Left forelimb (tissue), 1 donor: ENCODE measurements around the gene GNRH2.
"Not testable (repeated sequence)": the region's sequence is repeated elsewhere in the genome, so short reads cannot be mapped to it uniquely, and the experiment has no call there.

Experiments
- DNase-seq: peaks from one replicate; pipeline ENCODE4 v3.0.0-alpha.2; 2018; ENCODE audit warnings: low spot score

Gene GNRH2

DNA sequence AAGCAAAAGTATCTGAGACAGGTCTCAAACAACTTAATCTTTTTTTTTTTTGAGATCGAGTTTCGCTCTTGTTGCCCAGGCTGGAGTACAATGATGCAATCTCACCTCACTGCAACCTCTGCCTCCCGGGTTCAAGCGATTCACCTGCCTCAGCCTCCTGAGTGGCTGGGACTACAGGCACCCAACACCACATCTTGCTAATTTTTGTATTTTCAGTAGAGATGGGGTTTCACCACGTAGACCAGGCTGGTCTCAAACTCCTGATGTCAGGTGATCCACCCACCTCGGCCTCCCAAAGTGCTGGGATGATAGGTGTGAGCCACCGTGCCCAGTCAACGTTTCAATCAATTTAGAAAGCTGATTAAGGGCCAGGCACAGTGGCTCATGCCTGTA, 29.8 kb downstream of the GNRH2 start:
- DNase-seq = not testable (repeated sequence)

DNA sequence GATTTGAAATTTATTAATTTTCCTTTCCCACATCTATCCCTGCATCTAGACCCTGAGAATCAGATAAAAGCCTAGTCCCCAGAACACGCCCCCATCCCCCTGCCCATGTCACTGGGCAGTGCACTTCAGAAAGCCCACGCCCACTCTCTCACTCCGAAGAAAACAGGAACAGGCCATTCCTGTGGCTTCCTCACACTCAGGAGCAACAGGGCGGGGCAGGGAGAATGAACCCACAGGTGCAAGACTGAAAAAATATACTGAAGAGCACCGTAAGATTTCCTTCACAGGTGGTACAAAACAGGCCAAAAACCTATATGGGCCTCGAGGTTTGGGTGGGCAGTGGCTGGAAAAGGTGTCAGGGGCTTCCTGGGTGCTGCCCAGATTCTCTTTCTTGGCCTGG, 31.4 kb downstream of the GNRH2 start:
- no peak for DNase-seq

DNA sequence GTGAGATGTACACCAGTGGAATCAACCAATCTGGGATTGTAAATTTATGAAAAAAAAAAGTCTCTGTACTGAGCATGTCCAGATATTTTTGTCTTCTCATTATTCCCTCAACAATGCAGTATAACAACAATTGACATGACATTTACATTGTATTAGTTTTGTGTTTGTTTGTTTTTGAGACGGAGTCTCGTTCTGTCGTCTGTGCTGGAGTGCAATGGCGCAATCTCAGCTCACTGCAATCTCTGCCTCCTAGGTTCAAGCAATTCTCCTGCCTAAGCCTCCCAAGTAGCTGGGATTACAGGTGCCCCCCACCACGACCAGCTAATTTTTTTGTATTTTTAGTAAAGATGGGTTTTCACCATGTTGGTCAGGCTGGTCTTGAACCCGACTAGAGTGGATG, 31.9 kb downstream of the GNRH2 start:
- not testable (repeated sequence) for DNase-seq

GRCh38 chr20:3077618-3078134, 34.3 kb downstream of the GNRH2 start:
- DNase-seq = no peak

GRCh38 chr20:3080939-3081388, 37.5 kb downstream of the GNRH2 start:
- no peak for DNase-seq

DNA sequence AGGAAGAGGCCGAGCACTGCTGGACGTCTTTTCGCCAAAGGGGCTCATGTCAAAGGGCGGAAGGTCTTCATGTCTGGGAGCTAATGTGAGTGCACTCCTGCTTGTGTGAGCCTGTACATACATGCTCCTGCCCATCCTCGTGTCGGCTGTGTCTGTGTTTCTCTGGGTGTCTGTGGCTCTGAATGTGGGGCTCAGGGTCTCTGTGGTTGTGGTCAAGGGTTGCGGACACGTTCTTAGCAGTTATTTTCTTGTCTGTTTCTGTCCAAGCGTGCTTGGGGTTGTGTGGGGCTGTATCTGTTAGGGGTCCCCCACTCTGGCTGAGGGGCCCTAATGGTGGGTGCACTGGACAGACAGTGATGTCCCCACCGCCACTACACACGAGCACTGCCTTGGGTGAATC, 38.2 kb downstream of the GNRH2 start:
- DNase-seq = no peak

DNA sequence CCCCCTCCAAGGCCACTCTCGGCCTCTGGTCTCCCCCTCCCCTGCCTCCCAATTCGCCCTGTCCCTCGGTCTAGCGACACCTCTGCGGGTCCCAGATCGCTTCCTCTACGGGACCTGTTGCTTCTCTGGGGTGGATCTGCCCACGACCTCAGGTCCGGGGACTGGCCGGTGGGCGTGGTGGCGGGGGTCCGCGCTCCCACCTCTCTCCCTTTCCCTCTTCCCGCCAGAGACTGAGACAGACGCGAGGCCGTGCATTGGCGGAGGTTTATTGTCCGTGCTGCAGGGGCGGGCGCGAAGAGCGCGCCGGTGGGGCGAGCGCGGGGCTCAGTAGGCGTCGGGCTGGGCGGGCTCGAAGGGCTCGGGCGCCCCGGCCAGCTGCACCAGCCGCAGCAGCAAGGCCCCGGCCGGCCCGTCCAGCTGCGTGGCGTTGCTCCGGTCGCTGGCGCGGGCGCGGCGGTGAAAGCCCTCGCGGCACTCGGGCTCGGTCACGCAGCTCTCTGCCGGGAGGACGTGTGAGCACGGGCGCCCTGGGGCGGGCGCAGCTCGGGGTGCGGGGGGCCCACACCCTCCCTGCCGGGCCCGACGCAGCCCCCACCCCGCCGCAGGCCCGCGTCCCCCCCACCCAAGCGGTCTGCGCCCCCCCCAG, 39.0 kb downstream of the GNRH2 start:
- DNase-seq = no peak

DNA sequence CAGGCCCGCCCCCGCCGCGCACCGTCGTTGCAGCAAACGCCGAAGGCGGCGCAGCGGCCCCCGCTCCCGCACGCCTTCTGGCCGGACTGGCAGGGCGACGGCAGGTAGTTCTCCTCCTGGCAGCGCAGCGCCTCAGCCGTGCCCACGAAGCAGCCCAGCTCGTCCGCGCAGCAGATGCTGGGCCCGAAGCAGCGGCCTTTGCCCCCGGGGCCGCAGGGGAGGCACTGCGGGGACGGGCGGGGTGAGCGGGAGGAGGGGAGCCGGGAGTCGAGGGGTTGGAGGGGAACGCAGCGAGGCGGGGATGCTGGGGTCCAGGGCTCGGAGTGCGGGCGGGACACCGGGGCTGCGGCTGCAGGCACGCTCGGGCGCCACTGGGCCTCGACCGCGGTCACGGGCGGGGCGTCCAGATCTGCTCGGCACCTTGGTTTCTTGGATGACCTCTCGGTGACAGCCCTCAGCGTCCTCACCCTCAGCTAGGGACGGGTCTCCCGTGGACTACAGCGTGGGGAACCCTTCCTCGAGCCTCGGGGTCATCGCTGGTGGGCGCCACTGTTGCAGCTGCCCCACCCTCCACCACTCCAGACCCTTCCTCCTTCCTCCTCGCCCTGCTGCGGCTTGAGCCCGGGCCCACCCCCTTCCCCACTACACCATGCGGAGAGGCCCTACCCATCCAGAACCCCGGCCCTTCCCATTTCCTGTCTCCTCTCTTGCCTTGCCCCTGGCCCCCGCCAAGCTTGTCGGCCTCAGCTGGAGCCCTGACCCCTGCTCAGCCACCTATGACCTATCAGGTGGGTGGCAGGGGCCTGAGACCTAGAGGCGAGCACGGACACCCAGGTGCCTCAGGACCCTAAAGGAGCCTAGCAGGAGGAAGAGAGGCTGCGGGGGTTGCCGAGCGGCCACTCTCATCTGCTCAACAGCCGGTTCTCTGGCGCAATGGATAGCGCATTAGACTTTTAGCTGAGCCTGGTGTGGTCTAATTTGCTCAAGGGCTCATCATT, 39.8 kb downstream of the GNRH2 start:
- DNase-seq = no peak

DNA sequence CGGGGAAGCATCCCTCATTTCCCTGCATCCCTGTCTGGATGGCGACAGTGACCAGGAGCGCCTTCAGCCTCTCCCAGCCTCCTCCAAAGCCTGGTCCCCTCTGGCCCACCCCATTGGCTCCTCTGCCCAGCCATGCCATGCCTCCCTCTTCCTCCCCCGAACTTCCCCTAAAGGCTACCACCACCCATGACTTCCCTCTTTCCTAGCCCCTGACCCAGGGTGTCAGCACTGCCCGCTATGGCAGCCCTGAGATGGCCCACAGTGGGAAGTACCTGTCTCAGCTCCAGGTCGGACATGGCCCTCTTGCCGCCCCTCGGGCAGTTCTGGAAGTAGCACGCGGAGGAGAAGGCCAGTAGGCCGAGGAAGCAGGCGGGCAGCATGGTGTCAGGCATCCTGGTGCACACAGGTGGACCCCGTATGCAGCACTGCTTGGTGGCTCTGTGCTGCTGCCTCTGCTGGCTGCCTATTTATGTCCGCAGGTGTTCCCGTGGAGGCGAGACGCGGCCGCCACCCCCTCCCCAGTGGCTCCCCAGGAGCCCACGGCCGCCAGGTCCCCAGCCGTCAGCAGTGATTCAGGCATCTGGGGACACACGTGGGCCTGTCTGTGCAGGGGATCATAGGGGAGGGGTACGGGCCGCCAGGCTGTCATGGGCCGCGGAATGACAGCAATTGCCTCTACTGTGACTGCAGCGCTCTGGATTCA, 41.0 kb downstream of the GNRH2 start, which contains the start of gene AVP:
Gene AVP, minus strand, starts transcription at position 442 of the 703 bp plus-strand sequence. Its CDS starts 50 bp downstream, at position 392.
- no peak for DNase-seq

DNA sequence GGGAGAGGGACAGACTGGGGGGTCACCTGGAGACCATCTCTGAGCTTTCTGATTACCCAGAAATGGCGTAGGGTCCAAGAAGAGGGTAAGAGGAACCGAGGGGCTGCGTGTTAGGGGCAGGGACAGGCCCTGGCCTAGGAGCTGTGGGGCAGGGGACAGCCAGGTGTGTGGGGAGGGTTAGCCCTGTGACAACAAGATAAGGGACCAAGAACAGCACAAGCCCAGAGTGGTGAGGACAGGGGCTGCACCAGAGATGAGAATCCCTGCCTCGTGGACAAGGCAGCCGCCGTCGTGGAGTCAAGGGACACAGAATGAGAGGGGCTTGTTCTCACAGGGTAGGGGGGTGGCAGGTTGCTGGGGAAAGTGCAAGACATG, 41.6 kb downstream of the GNRH2 start:
- no peak for DNase-seq

DNA sequence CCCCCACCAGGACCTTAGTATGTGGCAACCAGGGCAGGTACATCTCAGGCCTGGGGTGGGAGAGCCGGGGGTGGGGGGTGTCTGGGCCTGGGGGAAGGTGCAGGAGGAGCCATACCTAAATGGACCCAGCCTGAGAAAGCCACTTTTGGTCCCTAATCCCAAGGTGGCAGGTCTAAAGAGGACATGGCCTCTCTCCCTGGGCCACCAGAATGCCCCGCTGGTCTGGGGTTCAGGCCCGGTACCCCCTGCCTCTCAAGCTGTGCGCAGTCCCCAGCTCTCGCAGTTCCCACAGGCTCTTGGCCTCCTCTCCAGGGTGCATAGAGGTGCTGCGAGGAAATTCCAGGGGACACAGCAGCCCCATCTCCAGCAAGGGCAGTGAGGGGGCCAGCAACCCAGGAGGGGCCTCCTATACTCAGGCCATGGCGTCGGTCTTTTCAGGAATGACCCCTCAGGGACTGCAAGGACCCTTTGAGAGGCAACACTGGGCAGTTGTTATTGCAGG, 42.2 kb downstream of the GNRH2 start:
- DNase-seq = no peak

DNA sequence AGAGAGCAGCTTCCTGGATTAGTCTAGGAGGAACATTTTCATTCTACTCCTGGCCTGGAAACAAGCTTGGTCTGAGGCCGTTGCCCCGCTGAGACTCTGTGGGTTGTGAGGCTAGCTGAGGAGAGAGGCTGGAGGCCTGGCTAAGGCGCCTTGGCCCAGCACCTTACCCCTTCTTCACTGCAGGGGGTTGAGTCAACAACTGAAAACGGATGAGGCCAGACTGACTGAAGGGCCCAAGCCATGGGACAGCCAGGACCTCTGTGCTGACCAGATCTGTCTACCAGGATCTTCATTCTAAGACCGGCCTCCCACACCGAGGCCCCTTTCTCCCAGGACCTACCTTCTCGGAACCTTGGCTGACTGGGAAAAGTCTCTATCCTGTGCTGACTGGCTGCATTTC, 44.6 kb downstream of the GNRH2 start:
- no peak for DNase-seq

- DNase-seq = no peak
These were observed 47.1 kb downstream of the GNRH2 start for GRCh38 chr20:3090565-3090964.

DNA sequence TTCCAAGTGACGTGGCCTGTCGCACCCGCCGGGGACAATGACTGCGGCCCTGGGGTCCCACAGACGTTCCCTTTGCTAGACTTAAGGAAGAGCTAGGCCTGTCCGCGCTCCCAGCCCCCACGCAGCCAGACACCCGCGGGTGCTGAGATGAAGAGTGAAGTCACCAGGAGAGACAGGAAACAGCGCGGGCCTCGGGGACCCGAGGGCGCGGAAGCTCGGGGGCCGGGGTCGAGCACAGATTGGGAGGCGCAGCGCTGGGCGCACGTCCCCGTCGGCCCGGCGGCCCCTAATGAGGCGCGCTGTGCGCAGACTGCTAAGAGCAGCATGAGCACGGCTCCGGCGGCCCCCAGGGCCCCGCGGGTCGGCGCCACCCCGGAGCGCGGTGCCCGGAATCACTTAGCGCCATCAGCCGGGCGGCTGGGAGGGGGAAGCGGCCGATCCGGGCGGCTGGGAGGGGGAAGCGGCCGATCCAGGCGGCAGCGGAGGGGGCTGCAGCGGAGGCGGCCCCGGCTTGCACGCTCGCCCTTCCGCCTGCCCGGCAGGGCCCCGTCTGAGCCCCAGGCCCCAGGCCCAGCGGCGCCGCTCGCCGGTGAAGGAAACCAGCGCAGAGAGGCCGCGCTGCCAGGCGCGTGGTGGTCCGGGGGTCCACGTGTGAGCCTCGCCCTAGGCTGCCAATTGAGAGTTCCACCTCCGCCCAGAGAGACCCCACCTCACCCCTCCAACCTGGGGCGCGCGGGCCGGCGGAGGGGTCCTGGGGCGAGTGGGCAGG, 49.4 kb downstream of the GNRH2 start:
- no peak for DNase-seq

GRCh38 chr20:3093861-3094361, 50.5 kb downstream of the GNRH2 start:
- no peak for DNase-seq

DNA sequence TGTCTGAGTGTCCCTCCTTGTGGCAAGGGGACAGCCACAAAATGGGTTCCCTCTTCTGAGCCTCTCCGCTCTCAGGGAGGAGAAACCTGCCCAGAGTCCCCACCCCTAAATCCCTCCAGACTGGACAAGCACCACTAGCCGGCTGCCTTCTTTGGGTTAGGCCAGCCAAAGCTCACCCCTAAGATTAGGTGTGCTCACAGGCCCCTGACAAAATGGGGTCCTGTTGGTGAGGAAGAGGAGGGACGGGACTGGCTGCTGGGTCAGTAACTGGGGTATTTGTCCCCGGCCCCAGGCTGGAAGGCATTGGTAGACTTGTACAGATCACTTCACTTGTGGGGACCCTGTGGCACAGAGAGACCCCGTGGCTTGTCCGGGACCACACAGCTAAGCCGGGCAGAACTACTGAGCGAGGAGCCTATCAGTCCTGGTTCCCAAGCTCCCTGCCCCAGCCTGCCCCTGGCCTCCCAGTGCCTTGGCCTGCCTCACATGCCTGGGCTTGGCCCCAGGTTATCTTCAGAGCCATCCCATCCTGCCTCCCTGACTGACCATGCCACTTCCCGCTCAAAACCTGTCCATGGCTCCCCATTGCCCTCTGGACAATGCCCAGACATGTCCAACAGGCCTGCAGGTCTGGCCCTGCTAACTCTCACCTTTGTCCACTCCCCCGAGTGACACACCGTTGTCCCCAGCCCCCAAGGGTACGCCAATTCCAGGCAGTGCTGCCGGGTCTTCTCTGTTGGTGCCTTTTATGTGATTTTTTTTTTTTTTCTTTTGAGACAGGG, 51.6 kb downstream of the GNRH2 start:
- no peak for DNase-seq
